ENCODE results near the gene STX5.
"Not testable (repeated sequence)": the region's sequence is repeated elsewhere in the genome, so short reads cannot be mapped to it uniquely, and the experiment has no call there.

Gene STX5

DNA sequence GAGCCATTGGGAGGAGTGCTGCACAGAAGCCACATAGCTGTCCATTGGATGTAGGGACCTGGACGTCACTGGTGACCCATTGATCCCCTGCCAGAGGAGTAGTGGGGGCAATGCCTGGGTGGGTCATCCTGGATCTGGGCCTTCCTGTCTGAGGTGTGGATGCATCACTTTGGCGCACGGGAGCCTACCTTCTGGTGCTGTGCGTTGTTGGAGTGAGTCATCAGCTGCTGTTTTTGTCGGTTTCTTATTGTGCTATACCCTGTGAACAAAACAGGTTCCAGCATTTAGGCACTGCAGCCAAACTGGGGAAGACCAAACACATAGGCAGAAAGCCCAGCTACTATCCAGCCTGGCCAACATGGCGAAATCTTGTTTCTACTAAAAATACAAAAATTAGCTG is 57.4 kb downstream of the STX5 start:
- Histone ChIP-seq H3K4me1 (ENCODE audit: low read length) (peaks cover 10% of the 10 kb centered on the region), H3K27ac (ENCODE audit: low read length) (no peak overlapping the region), H3K79me2 (ENCODE audit: low read length) (peaks cover 31% of the 10 kb centered on the region), H3K36me3 (replicated peaks; ENCODE audit: insufficient read depth, low read length) (no peaks in the 10 kb centered on the region), H3K9me2 (replicated peaks; ENCODE audit: insufficient read depth, low read length) (no peaks in the 10 kb centered on the region), H3F3A (ENCODE audit: insufficient read depth, low read length) (peaks cover 16% of the 10 kb centered on the region), H4K20me1 (ENCODE audit: insufficient read depth, low read length) (no peaks in the 10 kb centered on the region), H3K9me3 (replicated peaks; ENCODE audit: insufficient read depth, low read length) (no peaks in the 10 kb centered on the region), H3K4me2 (ENCODE audit: low read depth, low read length) (no peak overlapping the region), H3K9ac (ENCODE audit: low read length) (no peak overlapping the region), H2AFZ (ENCODE audit: low read length) (no peak overlapping the region), H3K4me3 (ENCODE audit: low read length) (no peak overlapping the region), H3K27me3 (replicated peaks; ENCODE audit: insufficient read depth, low read length) (no peaks in the 10 kb centered on the region)
- no peak for DNase-seq
- TF ChIP-seq, protein P1, sequence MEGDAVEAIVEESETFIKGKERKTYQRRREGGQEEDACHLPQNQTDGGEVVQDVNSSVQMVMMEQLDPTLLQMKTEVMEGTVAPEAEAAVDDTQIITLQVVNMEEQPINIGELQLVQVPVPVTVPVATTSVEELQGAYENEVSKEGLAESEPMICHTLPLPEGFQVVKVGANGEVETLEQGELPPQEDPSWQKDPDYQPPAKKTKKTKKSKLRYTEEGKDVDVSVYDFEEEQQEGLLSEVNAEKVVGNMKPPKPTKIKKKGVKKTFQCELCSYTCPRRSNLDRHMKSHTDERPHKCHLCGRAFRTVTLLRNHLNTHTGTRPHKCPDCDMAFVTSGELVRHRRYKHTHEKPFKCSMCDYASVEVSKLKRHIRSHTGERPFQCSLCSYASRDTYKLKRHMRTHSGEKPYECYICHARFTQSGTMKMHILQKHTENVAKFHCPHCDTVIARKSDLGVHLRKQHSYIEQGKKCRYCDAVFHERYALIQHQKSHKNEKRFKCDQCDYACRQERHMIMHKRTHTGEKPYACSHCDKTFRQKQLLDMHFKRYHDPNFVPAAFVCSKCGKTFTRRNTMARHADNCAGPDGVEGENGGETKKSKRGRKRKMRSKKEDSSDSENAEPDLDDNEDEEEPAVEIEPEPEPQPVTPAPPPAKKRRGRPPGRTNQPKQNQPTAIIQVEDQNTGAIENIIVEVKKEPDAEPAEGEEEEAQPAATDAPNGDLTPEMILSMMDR (IDR thresholded peaks at IDR 0.05; ENCODE audit: low read length) = no peak
- TF ChIP-seq EZH2 (optimal IDR thresholded peaks at IDR 0.05; ENCODE audit: low read depth, low read length) (no peak), EZH2phosphoT487 (IDR thresholded peaks at IDR 0.05; ENCODE audit: low read length) (no peak)

DNA sequence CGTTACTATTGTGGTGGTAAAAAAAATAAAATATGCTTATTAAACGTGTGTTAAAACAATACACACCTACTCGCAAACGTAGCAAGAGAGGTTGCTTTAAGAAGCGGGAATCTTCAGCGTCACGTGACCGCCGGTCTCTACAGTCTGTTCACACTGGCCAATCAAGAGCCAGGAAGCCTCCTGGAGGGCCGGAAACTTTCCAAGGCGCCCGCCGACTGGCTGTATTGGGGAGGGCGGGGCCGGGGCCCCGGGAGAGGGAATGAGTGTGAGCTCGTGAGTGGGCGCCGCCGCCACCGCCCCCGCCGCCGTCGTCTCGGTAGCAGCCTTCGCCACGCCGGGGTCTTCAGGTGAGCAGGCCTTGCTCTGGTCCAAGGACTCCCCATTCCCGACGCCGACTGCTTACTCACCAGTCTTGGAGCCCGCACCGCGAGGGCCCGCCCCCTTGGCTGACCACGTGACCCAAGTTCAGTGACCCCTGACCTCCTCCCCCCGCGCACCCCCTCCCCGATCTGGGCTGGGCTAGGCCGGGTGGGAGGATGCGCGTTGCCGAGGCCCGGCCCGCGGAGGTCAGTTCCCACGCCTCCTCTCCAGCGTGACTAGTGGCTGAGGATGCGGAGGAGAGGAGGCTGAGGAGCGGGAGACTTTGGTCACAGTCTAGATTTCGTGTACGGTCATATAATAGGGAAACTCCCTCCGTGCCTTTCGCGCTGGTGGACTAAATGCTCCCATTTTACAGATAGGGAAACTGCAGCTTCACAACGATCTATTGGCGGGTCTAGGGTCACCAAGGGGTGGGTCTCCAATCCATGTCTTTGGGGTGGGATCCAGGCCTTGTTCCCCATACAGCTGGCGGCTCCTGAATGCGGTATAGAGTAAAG is 60.5 kb downstream of the STX5 start, which contains the start of gene TAF6L:
TSS of gene TAF6L (plus strand) at position 253 of the 878 bp plus-strand sequence. CDS start 4,388 bp downstream, outside the sequence.
- H3K9ac ChIP-seq (ENCODE audit: low read length) = peak within 1 kb of the TSS; percentile 71
- H2AFZ ChIP-seq (ENCODE audit: low read length) = peak within 1 kb of the TSS; percentile 87
- H3F3A ChIP-seq (ENCODE audit: insufficient read depth, low read length) = peaks cover 17% of the 10 kb centered on the region
- no peaks in the 10 kb centered on the region for H3K9me3 ChIP-seq (replicated peaks; ENCODE audit: insufficient read depth, low read length)
- peak within 1 kb of the TSS; percentile 72 for H3K27ac ChIP-seq (ENCODE audit: low read length)
- no peaks in the 10 kb centered on the region for H3K27me3 ChIP-seq (replicated peaks; ENCODE audit: insufficient read depth, low read length)
- TF ChIP-seq EZH2 (optimal IDR thresholded peaks at IDR 0.05; ENCODE audit: low read depth, low read length) (no peak), EZH2phosphoT487 (IDR thresholded peaks at IDR 0.05; ENCODE audit: low read length) (no peak)
- TF ChIP-seq, protein P1 (IDR thresholded peaks at IDR 0.05; ENCODE audit: low read length) = no peak
- peaks cover 31% of the 10 kb centered on the region for H3K79me2 ChIP-seq (ENCODE audit: low read length)
- H3K36me3 ChIP-seq (replicated peaks; ENCODE audit: insufficient read depth, low read length) = no peaks in the 10 kb centered on the region
- peak; percentile 97 for DNase-seq
- H4K20me1 ChIP-seq (ENCODE audit: insufficient read depth, low read length) = no peaks in the 10 kb centered on the region
- no peaks in the 10 kb centered on the region for H3K9me2 ChIP-seq (replicated peaks; ENCODE audit: insufficient read depth, low read length)
- H3K4me3 ChIP-seq (ENCODE audit: low read length) = peak within 1 kb of the TSS; percentile 81
- peaks cover 10% of the 10 kb centered on the region for H3K4me1 ChIP-seq (ENCODE audit: low read length)
- peak within 1 kb of the TSS; percentile 95 for H3K4me2 ChIP-seq (ENCODE audit: low read depth, low read length)

DNA sequence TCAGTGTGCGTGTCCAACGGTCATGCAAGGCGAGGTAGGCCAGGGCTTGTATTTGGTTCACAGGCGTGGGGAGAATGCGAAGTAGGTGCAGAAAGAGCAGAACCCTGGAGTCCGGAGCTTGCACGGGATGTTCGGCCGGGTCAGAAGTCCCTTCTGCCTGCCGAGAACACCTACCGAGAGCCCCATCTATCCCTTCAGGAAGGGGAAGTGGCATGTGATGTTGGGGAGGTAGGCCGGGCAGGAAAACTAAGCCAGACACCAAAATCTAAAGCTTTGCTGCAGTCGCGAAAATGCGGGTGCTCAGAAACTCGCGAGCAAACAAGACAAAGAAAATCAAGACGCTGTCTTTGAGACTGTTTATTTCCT is 61.1 kb downstream of the STX5 start:
- Histone ChIP-seq H3F3A (ENCODE audit: insufficient read depth, low read length) (peaks cover 17% of the 10 kb centered on the region), H3K9ac (ENCODE audit: low read length) (peak overlapping the region; percentile 71), H3K79me2 (ENCODE audit: low read length) (peaks cover 31% of the 10 kb centered on the region), H3K36me3 (replicated peaks; ENCODE audit: insufficient read depth, low read length) (no peaks in the 10 kb centered on the region), H2AFZ (ENCODE audit: low read length) (peak overlapping the region; percentile 87), H3K9me3 (replicated peaks; ENCODE audit: insufficient read depth, low read length) (no peaks in the 10 kb centered on the region), H4K20me1 (ENCODE audit: insufficient read depth, low read length) (no peaks in the 10 kb centered on the region), H3K4me3 (ENCODE audit: low read length) (peak overlapping the region; percentile 81), H3K9me2 (replicated peaks; ENCODE audit: insufficient read depth, low read length) (no peaks in the 10 kb centered on the region), H3K27ac (ENCODE audit: low read length) (peak overlapping the region; percentile 72), H3K27me3 (replicated peaks; ENCODE audit: insufficient read depth, low read length) (no peaks in the 10 kb centered on the region), H3K4me2 (ENCODE audit: low read depth, low read length) (peak overlapping the region; percentile 95), H3K4me1 (ENCODE audit: low read length) (peaks cover 10% of the 10 kb centered on the region)
- no peak for DNase-seq
- TF ChIP-seq, protein P1 (IDR thresholded peaks at IDR 0.05; ENCODE audit: low read length) = no peak
- no peak for TF ChIP-seq EZH2 (optimal IDR thresholded peaks at IDR 0.05; ENCODE audit: low read depth, low read length)

DNA sequence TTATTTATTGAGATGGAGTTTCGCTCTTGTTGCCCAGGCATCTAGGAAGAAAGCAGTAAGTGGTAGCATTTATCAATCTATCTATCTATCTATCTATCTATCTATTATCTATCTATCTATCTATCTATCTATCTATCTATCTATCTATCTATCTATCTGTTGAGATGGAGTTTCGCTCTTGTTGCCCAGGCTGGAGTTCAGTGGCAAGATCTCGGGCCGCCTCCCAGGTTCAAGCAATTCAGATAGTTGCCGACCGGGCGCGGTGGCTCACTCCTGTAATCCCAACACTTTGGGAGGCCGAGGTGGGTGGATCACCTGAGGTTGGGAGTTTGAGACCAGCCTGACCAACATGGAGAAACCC is 71.0 kb downstream of the STX5 start:
- not testable (repeated sequence) for H3K9ac ChIP-seq (ENCODE audit: low read length)

More for the DNA sequence above, 71.0 kb downstream of the STX5 start:
- Histone ChIP-seq H3K4me3 (ENCODE audit: low read length) (peak overlapping the region; percentile 99; the same call in 1 of the 2 replicates), H3K4me2 (ENCODE audit: low read depth, low read length) (peak overlapping the region; percentile 24; the same call in 1 of the 2 replicates), H3K79me2 (ENCODE audit: low read length) (peaks cover 15% of the 10 kb centered on the region), H2AFZ (ENCODE audit: low read length) (peak overlapping the region; percentile 53; the same call in 1 of the 2 replicates)
- H3K36me3 ChIP-seq (replicated peaks; ENCODE audit: insufficient read depth, low read length); H4K20me1 ChIP-seq (ENCODE audit: insufficient read depth, low read length); H3K9me3 ChIP-seq (replicated peaks; ENCODE audit: insufficient read depth, low read length); H3K4me1 ChIP-seq (ENCODE audit: low read length); DNase-seq; H3K27ac ChIP-seq (ENCODE audit: low read length); H3K9me2 ChIP-seq (replicated peaks; ENCODE audit: insufficient read depth, low read length); H3F3A ChIP-seq (ENCODE audit: insufficient read depth, low read length); H3K27me3 ChIP-seq (replicated peaks; ENCODE audit: insufficient read depth, low read length): not testable (repeated sequence)

Measured in MM.1S (cell line).